GM12878 (cell line): ENCODE data around the gene NADSYN1. TPM values are rescaled to one million over a fixed set of nuclear protein-coding genes. Genes with fewer than 3 reads are reported as not detected.
A peak's percentile ranks its signal among the peaks of the same experiment; 100 is the strongest.

Source experiments
- ATAC-seq: fragments of 200-7000 bp; cut with Tn5 transposase; 3 replicates; pipeline ENCODE4 v1.9.1; 2020; ENCODE audit warnings: mild to moderate bottlenecking, moderate library complexity
- BruUV-seq: library from RNA; stranded (reverse); fragments of 400-500 nt; replicated peaks from 2 replicates; lab custom pipeline; 2021; lab: Mats Ljungman, UMichigan
- CTCF ChIA-PET: fragments of 300-600 bp; sonication (Branson Sonifier 250); formaldehyde crosslinking; extraction: SDS; loops from one replicate; lab custom pipeline; 2021; ENCODE audit warnings: inconsistent platforms; lab: Yijun Ruan, JAX
- POLR2A ChIA-PET: fragments of 350-600 bp; formaldehyde crosslinking; extraction: SDS; loops from one replicate; lab custom pipeline; 2021; ENCODE audit warnings: inconsistent platforms; lab: Charles Lee
- RAD21 ChIA-PET: fragments of 300-600 bp; sonication (Branson Sonifier 250); formaldehyde crosslinking; loops from one replicate; lab custom pipeline; 2023; ENCODE audit warnings: antibody characterized with exemption; ENCODE audit not compliant: unreplicated experiment; lab: Charles Lee
- SMC1A ChIA-PET: fragments of 300-600 bp; sonication (Branson Sonifier 250); formaldehyde crosslinking; loops from one replicate; lab custom pipeline; 2023; ENCODE audit not compliant: unreplicated experiment, uncharacterized antibody; lab: Charles Lee
- DNase-seq: peaks from one replicate; pipeline ENCODE4 v3.0.0-alpha.2; 2011; ENCODE audit warnings: low read depth, low spot score
- FAIRE-seq: peaks from 3 replicates; lab custom pipeline; 2011; peaks lifted over from hg19 to GRCh38; lab: Jason Lieb, UNC
- H2AFZ ChIP-seq: 2 replicates; pipeline ENCODE4 v1.6.0; 2011; ENCODE audit warnings: low read depth, low read length, control low read depth; ENCODE audit not compliant: control insufficient read depth
- H3K27ac ChIP-seq: 2 replicates; pipeline ENCODE4 v1.5.1; 2011; ENCODE audit warnings: control low read depth; ENCODE audit not compliant: control insufficient read depth, insufficient read depth
- H3K27me3 ChIP-seq, 2 experiments: replicated peaks in 1 of 2; 2 replicates each; pipeline versions ENCODE4 v1.6.0 to v1.6.1; 2011; ENCODE audit warnings: low read length in 1 of 2; ENCODE audit not compliant: control insufficient read depth in 2 of 2, insufficient read depth in 2 of 2
- H3K36me3 ChIP-seq, 2 experiments: 2 replicates each; pipeline ENCODE4 v1.5.1; 2011; ENCODE audit warnings: low read length in 1 of 2; ENCODE audit not compliant: control insufficient read depth in 2 of 2, insufficient read depth in 2 of 2
- H3K4me1 ChIP-seq: 2 replicates; pipeline ENCODE4 v1.6.1; 2011; ENCODE audit warnings: mild to moderate bottlenecking, low read length, moderate library complexity, mixed read lengths; ENCODE audit not compliant: control insufficient read depth, insufficient read depth
- H3K4me2 ChIP-seq: 2 replicates; pipeline ENCODE4 v1.6.0; 2011; ENCODE audit warnings: control low read depth; ENCODE audit not compliant: control insufficient read depth, insufficient read depth
- H3K4me3 ChIP-seq: fragments of 200-600 bp; sonication (generic); 2 replicates; pipeline ENCODE4 v1.5.1; 2016
- H3K79me2 ChIP-seq: 2 replicates; pipeline ENCODE4 v1.6.0; 2011; ENCODE audit warnings: low read length; ENCODE audit not compliant: control insufficient read depth, insufficient read depth
- H3K9ac ChIP-seq: 2 replicates; pipeline ENCODE4 v1.8.0; 2011; ENCODE audit warnings: low read length, control low read depth, mixed read lengths; ENCODE audit not compliant: control insufficient read depth, insufficient read depth
- H3K9me3 ChIP-seq: replicated peaks from 3 replicates; pipeline ENCODE4 v1.5.1; 2011; ENCODE audit warnings: mild to moderate bottlenecking, low read length; ENCODE audit not compliant: control insufficient read depth, insufficient read depth
- H4K20me1 ChIP-seq: 2 replicates; pipeline ENCODE4 v1.6.0; 2011; ENCODE audit not compliant: control insufficient read depth, insufficient read depth
- ATF7 ChIP-seq: fragments of 450-650 bp; IDR thresholded peaks from 2 replicates; pipeline ENCODE4 v1.6.1; 2016; ENCODE audit warnings: low read depth, mild to moderate bottlenecking
- DPF2 ChIP-seq: fragments of 450-650 bp; IDR thresholded peaks from 2 replicates; pipeline ENCODE4 v1.6.1; 2017; ENCODE audit warnings: mild to moderate bottlenecking
- MEF2A ChIP-seq: IDR thresholded peaks from 2 replicates; pipeline ENCODE4 v1.6.1; 2011; ENCODE audit warnings: low read depth, mild to moderate bottlenecking, low read length, moderate library complexity; ENCODE audit not compliant: insufficient read depth
- NFIC ChIP-seq: IDR thresholded peaks from 2 replicates; pipeline ENCODE4 v1.6.1; 2012; ENCODE audit warnings: low read depth, mild to moderate bottlenecking, inconsistent platforms, low read length, moderate library complexity
- PAX8 ChIP-seq: fragments of 450-650 bp; IDR thresholded peaks from 2 replicates; pipeline ENCODE4 v1.6.1; 2017; ENCODE audit warnings: mild to moderate bottlenecking, moderate library complexity
- RELA ChIP-seq: fragments of 450-650 bp; IDR thresholded peaks from 2 replicates; pipeline ENCODE4 v1.8.0; 2014; ENCODE audit warnings: borderline replicate concordance; ENCODE audit not compliant: partially characterized antibody
- STAT1 ChIP-seq: fragments of 450-650 bp; conservative IDR thresholded peaks from 2 replicates; pipeline ENCODE4 v1.6.1; 2014; ENCODE audit warnings: antibody characterized with exemption, mild to moderate bottlenecking
- TCF3 ChIP-seq: IDR thresholded peaks from 2 replicates; pipeline ENCODE4 v1.6.1; 2012; ENCODE audit warnings: low read depth, mild to moderate bottlenecking, low read length, borderline replicate concordance; ENCODE audit not compliant: insufficient read depth
- YY1 ChIP-seq: IDR thresholded peaks from 2 replicates; pipeline ENCODE4 v1.6.1; 2011; ENCODE audit warnings: low read depth, mild to moderate bottlenecking, low read length
- ZBTB40 ChIP-seq: fragments of 450-650 bp; IDR thresholded peaks from 2 replicates; pipeline ENCODE4 v1.6.1; 2016; ENCODE audit warnings: mild to moderate bottlenecking, moderate library complexity, borderline replicate concordance
- WGBS: methylation state at CpG from one replicate; pipeline ENCODE4 v1.1.6; 2016; ENCODE audit warnings: low lambda C conversion rate; ENCODE audit not compliant: insufficient replicate concordance, insufficient coverage; ENCODE audit errors: missing lambda C conversion rate; 5-methylcytosine and 5-hydroxymethylcytosine counted together
- in situ Hi-C: fragments of 300-500 bp; cut with MboI; formaldehyde crosslinking; loops from 9 replicates; pipeline ENCODE4 v1.14.3; 2018; ENCODE audit warnings: mixed read lengths
- intact Hi-C: fragments of 100-400 bp; cut with micrococcal nuclease; formaldehyde crosslinking; loops from one replicate; pipeline ENCODE4 v1.14.2; 2022; ENCODE audit not compliant: unreplicated experiment
- polyA plus RNA-seq, 11 experiments: library from polyadenylated mRNA; depleted of rRNA in 4 of 11; unstranded in 6 of 11; stranded (reverse) in 5 of 11; fragments of >200 nt; fragmentation: Nextera tagmentation in 4 of 11; fragmentation: Illumina TruSeq in 1 of 11; extraction: Ambion mirVana in 4 of 11; extraction: Trizol in 1 of 11; gene quantifications; 1 replicate in 1 of 11; 2 replicates in 10 of 11; pipeline versions ENCODE4 v1.2.1 to v1.2.3, GENCODE V29; 2011 to 2016; ENCODE audit warnings: inconsistent platforms in 2 of 11, missing spikeins in 2 of 11, low read depth in 1 of 11
- total RNA-seq, 4 experiments: library from RNA; depleted of rRNA in 3 of 4; stranded (reverse); fragments of >200 nt in 3 of 4; fragmentation: Illumina TruSeq in 1 of 4; extraction: Trizol in 1 of 4; gene quantifications; 2 replicates each; pipeline versions ENCODE4 v1.2.1 to v1.2.3, GENCODE V29; 2013 to 2021
- TF ChIP-seq, protein P1 (sequence below): IDR thresholded peaks from 2 replicates; pipeline ENCODE4 v1.6.1; 2011; ENCODE audit warnings: low read depth, low read length, improper control_type of control experiment, borderline replicate concordance
- TF ChIP-seq, protein P2 (sequence below): fragments of 450-650 bp; IDR thresholded peaks from 2 replicates; pipeline ENCODE4 v1.6.1; 2017; ENCODE audit warnings: mild to moderate bottlenecking, low read depth, inconsistent platforms; ENCODE audit not compliant: poor library complexity, severe bottlenecking

Gene NADSYN1
- total and polyA plus RNA-seq, 10 of the 15 experiments (the other 5 are each of a cell fraction or from before 2014, with no cell fraction given): 12.2 to 90.2 (median 69.5) TPM

DNA sequence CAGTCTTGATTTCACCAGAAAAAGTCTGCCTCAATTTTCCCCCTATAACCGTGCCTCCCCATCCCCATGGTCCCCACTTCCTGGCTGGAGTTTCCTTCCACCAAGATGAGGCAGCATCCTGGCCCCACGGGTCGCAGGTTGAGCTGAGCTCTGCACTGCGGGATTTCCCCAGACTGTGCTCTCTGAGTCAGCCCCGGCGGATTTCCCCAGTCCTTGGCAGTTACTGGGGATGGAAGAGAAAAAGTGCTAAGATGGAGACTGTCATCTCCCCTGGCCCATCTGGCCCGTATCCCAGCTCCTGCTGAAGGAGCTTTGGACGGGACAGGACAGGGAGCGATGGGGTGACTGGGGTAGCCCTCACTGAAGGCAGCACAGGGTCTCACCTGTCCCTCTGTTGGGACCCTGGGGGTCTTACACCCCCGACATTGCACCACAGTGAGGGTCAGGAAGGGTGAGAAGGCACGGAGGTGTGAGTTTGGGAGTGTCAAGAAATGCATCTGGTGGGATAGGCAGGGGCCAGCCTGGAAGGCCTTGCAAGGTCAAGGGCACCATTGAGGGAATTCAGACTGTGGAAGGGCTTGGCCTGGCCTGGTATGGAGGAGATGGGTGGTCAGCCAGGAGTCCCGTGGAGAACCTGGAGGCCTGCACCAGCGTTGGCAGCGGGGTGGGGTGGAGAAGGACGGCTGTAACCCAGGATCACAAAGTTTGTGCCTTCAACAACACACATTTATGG is 36.5 kb downstream of the NADSYN1 start:
- FAIRE-seq (peak; percentile 65), DNase-seq (peak; percentile 27), ATAC-seq (peak; percentile 99)
- Histone ChIP-seq H2AFZ (no peak overlapping the region), H3K79me2 (no peaks in the 10 kb centered on the region), H3K9me3 (no peaks in the 10 kb centered on the region), H3K27ac (peak overlapping the region; percentile 74), H3K9ac (no peak overlapping the region), H3K4me3 (no peak overlapping the region), H3K27me3 (no peaks in the 10 kb centered on the region), H3K4me2 (0 out of 2 replicates have a peak overlapping the region, but pooled peaks have one; percentile 21), H3K36me3 (peaks cover 17 to 26% of the 10 kb centered on the region in 2 experiments; a peak in 3 of 4 replicates), H4K20me1 (no peaks in the 10 kb centered on the region), H3K4me1 (peaks cover 11% of the 10 kb centered on the region)
- in situ Hi-C loops (no loop called here), intact Hi-C loops (loop anchor here (1.0 kb wide), 1 partner anchor 51 kb away; no protein-coding TSS in a partner anchor)
- BruUV-seq: no TSS peak
- ChIA-PET SMC1A (interaction anchor here (1.4 kb wide), 1 partner anchor 39 kb away, joined by 3 read pairs; no protein-coding TSS in a partner anchor), RAD21 (interaction anchor here (0.6 kb wide), 1 partner anchor 63 kb away, joined by 3 read pairs; no protein-coding TSS in a partner anchor), POLR2A (interaction anchor here (1.0 to 1.7 kb wide), 4 partner anchors 37 to 53 kb away, joined by 3 to 6 read pairs (median 4); partner anchors contain the start of genes DHCR7 and NADSYN1), CTCF (interaction anchor here (0.7 to 1.6 kb wide), 2 partner anchors 91 to 1004 kb away, joined by 3 to 6 read pairs; no protein-coding TSS in a partner anchor)
- WGBS: 59% methylated on average over 15 of the region's 15 CpGs
- no peak for TF ChIP-seq STAT1
- peak; percentile 45; the same call in 1 of the 2 replicates for TF ChIP-seq YY1
- TF ChIP-seq PAX8: no peak
- peak; percentile 26; the same call in 1 of the 2 replicates for TF ChIP-seq NFIC
- no peak for TF ChIP-seq TCF3
- TF ChIP-seq MEF2A: no peak
- TF ChIP-seq, protein P1, sequence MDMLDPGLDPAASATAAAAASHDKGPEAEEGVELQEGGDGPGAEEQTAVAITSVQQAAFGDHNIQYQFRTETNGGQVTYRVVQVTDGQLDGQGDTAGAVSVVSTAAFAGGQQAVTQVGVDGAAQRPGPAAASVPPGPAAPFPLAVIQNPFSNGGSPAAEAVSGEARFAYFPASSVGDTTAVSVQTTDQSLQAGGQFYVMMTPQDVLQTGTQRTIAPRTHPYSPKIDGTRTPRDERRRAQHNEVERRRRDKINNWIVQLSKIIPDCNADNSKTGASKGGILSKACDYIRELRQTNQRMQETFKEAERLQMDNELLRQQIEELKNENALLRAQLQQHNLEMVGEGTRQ: no peak
- TF ChIP-seq, protein P2, sequence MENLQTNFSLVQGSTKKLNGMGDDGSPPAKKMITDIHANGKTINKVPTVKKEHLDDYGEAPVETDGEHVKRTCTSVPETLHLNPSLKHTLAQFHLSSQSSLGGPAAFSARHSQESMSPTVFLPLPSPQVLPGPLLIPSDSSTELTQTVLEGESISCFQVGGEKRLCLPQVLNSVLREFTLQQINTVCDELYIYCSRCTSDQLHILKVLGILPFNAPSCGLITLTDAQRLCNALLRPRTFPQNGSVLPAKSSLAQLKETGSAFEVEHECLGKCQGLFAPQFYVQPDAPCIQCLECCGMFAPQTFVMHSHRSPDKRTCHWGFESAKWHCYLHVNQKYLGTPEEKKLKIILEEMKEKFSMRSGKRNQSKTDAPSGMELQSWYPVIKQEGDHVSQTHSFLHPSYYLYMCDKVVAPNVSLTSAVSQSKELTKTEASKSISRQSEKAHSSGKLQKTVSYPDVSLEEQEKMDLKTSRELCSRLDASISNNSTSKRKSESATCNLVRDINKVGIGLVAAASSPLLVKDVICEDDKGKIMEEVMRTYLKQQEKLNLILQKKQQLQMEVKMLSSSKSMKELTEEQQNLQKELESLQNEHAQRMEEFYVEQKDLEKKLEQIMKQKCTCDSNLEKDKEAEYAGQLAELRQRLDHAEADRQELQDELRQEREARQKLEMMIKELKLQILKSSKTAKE: no peak
- TF ChIP-seq ZBTB40: no peak
- TF ChIP-seq DPF2: no peak
- peak; percentile 75 for TF ChIP-seq RELA
- TF ChIP-seq ATF7: no peak
